Measurements from ENCODE around the gene FHL3.
"Not testable (repeated sequence)": the region's sequence is repeated elsewhere in the genome, so short reads cannot be mapped to it uniquely, and the experiment has no call there.

Gene FHL3

GRCh38 chr1:38041936-38042834, 36.9 kb upstream of the FHL3 start:
- Mint-ChIP-seq H3K4me3 (no peak overlapping the region), H3K9me3 (no peaks in the 10 kb centered on the region), H3K36me3 (ENCODE audit: low read depth) (no peaks in the 10 kb centered on the region), H3K27me3 (peaks cover 69% of the 10 kb centered on the region), H3K27ac (no peak overlapping the region), H3K4me1 (ENCODE audit: low read depth) (peaks cover 11% of the 10 kb centered on the region)
- DNase-seq, result no peak

DNA sequence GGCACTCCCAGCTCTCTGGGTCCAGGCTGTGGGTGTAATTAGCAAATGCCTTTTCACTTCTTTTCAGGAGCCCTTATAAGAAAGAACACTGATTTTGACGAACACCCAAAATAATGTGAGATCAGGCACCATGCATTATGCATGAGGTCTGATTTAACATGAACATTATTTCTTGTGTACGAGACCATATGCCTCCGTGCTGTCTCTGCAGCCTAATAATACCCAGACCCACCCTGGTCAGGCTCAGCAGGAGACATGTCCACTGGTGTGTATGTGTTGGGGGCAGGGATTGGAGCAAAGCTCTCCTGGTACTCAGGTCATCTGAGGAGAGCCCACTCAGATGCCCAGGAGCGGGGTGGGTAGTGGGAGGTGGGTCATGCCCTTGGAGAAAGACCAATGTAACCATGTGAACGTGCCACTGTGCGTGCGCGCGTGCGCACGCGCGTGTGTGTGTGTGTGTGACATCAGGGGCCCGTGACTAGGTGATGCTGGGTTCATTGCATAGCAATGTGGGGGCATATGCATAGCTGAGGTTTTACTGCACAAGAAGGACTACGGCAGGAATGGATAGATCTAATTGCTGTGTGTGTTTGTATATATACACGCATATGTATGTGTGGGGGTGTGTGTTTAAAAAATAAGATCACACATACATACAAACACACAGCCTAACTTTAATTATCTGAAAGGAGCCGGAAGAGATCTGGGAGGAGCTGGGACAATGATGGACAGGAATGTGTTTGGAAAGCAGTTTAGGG, 34.2 kb upstream of the FHL3 start:
- DNase-seq, result peak; percentile 22
- H3K27me3 Mint-ChIP-seq, result peaks cover 60% of the 10 kb centered on the region
- no peaks in the 10 kb centered on the region for H3K9me3 Mint-ChIP-seq
- H3K27ac Mint-ChIP-seq, result no peak overlapping the region
- H3K36me3 Mint-ChIP-seq (ENCODE audit: low read depth), result no peaks in the 10 kb centered on the region
- H3K4me3 Mint-ChIP-seq, result no peak overlapping the region
- H3K4me1 Mint-ChIP-seq (ENCODE audit: low read depth), result peaks cover 4% of the 10 kb centered on the region

GRCh38 chr1:38038861-38039260, 33.5 kb upstream of the FHL3 start:
- H3K27me3 Mint-ChIP-seq, result peaks cover 54% of the 10 kb centered on the region
- no peaks in the 10 kb centered on the region for H3K9me3 Mint-ChIP-seq
- no peaks in the 10 kb centered on the region for H3K36me3 Mint-ChIP-seq (ENCODE audit: low read depth)
- no peak for DNase-seq
- H3K4me3 Mint-ChIP-seq, result no peak overlapping the region
- H3K4me1 Mint-ChIP-seq (ENCODE audit: low read depth), result peaks cover under 1% of the 10 kb centered on the region
- no peak overlapping the region for H3K27ac Mint-ChIP-seq

DNA sequence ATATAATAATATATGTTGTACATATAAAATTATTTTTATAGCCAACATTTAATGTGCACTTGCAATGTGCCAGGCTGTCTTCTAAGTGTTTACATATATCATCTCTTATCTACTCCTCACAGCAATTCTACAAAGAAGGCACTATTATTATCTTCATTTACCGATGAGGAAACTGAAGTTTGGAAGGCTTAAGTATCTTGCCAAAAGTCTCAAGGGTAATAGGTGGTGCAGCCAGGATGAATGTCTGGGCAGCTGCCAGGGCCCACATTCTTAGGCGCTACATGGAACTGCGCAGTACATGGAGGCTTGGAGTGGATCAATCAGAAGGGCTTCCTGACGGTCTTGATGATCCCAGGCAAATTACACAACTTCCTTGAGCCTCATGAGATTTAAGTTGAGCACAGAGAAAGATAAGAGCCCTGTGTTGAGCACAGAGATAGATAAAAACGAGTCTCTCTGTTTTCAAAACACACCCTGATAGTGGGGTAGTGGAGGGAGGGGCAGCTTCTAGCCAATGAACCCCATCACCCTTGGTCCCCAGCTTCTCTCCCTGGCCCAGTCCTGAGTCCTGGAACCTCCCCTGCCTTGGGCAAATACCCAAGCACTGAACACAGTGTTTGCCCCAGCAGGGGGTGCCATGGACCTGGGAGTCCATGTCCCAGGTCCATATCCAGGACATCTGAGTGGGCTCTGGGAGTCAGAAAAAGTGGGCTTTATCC, 32.1 kb upstream of the FHL3 start:
- H3K27ac Mint-ChIP-seq, result no peak overlapping the region
- peaks cover 40% of the 10 kb centered on the region for H3K27me3 Mint-ChIP-seq
- H3K9me3 Mint-ChIP-seq, result no peaks in the 10 kb centered on the region
- no peak overlapping the region for H3K4me3 Mint-ChIP-seq
- DNase-seq, result no peak
- H3K4me1 Mint-ChIP-seq (ENCODE audit: low read depth), result no peaks in the 10 kb centered on the region
- no peaks in the 10 kb centered on the region for H3K36me3 Mint-ChIP-seq (ENCODE audit: low read depth)

GRCh38 chr1:38034871-38035270, 29.6 kb upstream of the FHL3 start:
- no peak overlapping the region for H3K27ac Mint-ChIP-seq
- DNase-seq, result no peak
- H3K36me3 Mint-ChIP-seq (ENCODE audit: low read depth), result no peaks in the 10 kb centered on the region
- H3K4me3 Mint-ChIP-seq, result no peak overlapping the region
- H3K27me3 Mint-ChIP-seq, result peaks cover 15% of the 10 kb centered on the region
- peaks cover 21% of the 10 kb centered on the region for H3K4me1 Mint-ChIP-seq (ENCODE audit: low read depth)
- H3K9me3 Mint-ChIP-seq, result no peaks in the 10 kb centered on the region

GRCh38 chr1:38032992-38033391, 27.7 kb upstream of the FHL3 start:
- not testable (repeated sequence) for H3K4me3 Mint-ChIP-seq; H3K27ac Mint-ChIP-seq; DNase-seq; H3K9me3 Mint-ChIP-seq; H3K36me3 Mint-ChIP-seq (ENCODE audit: low read depth); H3K27me3 Mint-ChIP-seq
- H3K4me1 Mint-ChIP-seq (ENCODE audit: low read depth), result peaks cover 39% of the 10 kb centered on the region

DNA sequence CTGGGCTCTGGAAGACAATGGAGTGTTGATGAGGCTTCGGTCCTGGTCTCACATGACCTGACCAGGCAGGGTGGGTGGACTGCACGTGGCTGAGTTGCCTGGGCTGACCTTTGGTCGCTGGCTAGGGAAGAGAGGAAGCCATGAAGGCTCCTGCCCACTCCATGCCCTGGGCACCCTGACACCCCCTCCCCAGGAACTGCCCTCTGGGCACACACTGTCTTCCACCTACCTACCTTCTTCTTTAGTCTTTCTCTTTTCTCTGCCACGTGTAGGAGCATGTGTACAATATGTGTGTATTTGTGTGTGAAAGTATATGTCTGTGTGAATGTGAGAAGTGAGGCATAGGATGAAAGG, 26.2 kb upstream of the FHL3 start:
- H3K4me3 Mint-ChIP-seq, result no peak overlapping the region
- no peak for DNase-seq
- H3K4me1 Mint-ChIP-seq (ENCODE audit: low read depth), result peaks cover 54% of the 10 kb centered on the region
- H3K9me3 Mint-ChIP-seq, result no peaks in the 10 kb centered on the region
- peaks cover 13% of the 10 kb centered on the region for H3K36me3 Mint-ChIP-seq (ENCODE audit: low read depth)
- H3K27me3 Mint-ChIP-seq, result no peaks in the 10 kb centered on the region
- peak overlapping the region; percentile 45 for H3K27ac Mint-ChIP-seq

- Mint-ChIP-seq H3K4me3 (peak overlapping the region; percentile 57), H3K9me3 (no peaks in the 10 kb centered on the region), H3K36me3 (ENCODE audit: low read depth) (peaks cover 19% of the 10 kb centered on the region), H3K4me1 (ENCODE audit: low read depth) (peaks cover 59% of the 10 kb centered on the region), H3K27ac (peak overlapping the region; percentile 96), H3K27me3 (no peaks in the 10 kb centered on the region)
- DNase-seq, result peak; percentile 34
These were observed 25.5 kb upstream of the FHL3 start for GRCh38 chr1:38030596-38031512.

DNA sequence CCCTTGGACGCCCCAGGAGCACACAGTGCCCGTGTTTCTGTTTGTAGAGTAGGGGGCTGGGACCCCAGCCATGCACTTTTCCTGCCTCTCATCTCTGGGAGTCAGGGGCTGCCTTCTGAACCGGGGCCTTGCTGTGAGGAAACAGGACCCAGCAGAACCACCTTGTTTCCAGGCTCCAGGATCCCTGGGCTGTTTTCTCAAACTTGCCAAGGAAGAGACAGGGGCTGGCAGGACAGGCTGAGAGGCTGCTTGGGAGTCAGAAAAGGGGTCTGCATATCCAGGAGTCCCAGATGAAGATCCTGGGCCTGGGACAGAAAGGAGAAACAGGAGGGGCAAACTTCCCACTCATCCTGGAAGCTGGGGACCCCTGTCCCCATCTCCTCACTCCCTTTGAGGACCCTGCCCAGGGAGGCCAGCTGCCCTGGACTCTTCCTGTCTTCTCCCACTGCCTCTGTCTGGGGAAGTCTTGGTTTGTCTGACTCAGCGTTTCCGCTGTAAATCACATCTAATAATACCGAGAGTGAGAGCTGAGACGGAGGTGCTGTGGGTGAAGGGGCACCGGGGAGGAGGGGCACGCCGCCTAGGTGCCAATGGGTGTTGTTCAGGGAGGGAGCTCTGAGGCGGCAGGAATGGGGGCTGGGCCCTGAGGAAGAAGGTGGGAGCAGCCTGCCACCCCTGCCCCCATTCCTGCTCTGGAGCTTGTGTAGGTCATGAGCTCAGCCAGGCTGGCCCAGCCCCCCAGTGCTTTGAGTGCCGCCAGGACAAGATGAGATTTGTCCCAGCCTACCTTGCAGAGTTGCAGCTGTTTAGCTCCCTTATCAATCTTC, 24.6 kb upstream of the FHL3 start:
- DNase-seq, result peak; percentile 84
- H3K4me3 Mint-ChIP-seq, result peak overlapping the region; percentile 57
- H3K4me1 Mint-ChIP-seq (ENCODE audit: low read depth), result peaks cover 59% of the 10 kb centered on the region

DNA sequence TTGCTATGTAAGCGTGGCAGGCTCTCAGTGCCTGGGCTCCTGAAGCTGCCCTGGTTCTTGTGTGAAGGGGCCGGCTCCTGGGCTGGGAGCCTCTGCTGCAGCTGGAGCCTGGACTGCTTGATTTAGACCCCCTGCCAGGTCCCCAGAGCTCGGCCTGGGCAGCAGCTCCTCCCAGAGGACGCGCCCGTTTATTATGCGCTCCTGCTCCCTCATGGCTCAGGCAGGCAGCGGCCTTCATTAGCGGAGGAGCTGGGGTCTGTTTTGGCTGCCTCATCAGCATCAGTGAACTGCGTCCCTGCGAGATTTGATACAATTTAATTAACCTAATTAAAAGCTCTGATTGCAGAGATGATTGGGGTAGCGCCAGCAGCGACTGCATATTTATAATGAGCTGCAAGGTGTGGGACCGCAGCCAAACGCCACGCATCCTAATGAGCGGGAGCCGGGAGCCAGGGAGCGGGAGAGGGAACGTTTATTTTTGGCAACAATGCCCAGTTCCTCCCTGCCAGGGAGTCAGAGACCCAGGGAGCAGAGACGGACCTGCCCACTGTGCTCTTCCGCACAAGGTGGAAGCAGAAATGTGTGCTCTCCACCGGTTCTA, 23.9 kb upstream of the FHL3 start:
- DNase-seq, result peak; percentile 41
- peaks cover 33% of the 10 kb centered on the region for H3K36me3 Mint-ChIP-seq (ENCODE audit: low read depth)
- H3K27me3 Mint-ChIP-seq, result no peaks in the 10 kb centered on the region
- H3K4me3 Mint-ChIP-seq, result peak overlapping the region; percentile 43
- no peaks in the 10 kb centered on the region for H3K9me3 Mint-ChIP-seq
- peaks cover 59% of the 10 kb centered on the region for H3K4me1 Mint-ChIP-seq (ENCODE audit: low read depth)
- peak overlapping the region; percentile 96 for H3K27ac Mint-ChIP-seq

More for the DNA sequence above, 24.6 kb upstream of the FHL3 start:
- Mint-ChIP-seq H3K36me3 (ENCODE audit: low read depth) (peaks cover 29% of the 10 kb centered on the region), H3K27me3 (no peaks in the 10 kb centered on the region), H3K9me3 (no peaks in the 10 kb centered on the region), H3K27ac (peak overlapping the region; percentile 96)

- Mint-ChIP-seq H3K27me3 (no peaks in the 10 kb centered on the region), H3K27ac (peak overlapping the region; percentile 96), H3K4me3 (peak overlapping the region; percentile 43), H3K9me3 (no peaks in the 10 kb centered on the region), H3K36me3 (ENCODE audit: low read depth) (peaks cover 38% of the 10 kb centered on the region), H3K4me1 (ENCODE audit: low read depth) (peaks cover 59% of the 10 kb centered on the region)
- no peak for DNase-seq
These were observed 23.4 kb upstream of the FHL3 start for GRCh38 chr1:38028671-38029070.

DNA sequence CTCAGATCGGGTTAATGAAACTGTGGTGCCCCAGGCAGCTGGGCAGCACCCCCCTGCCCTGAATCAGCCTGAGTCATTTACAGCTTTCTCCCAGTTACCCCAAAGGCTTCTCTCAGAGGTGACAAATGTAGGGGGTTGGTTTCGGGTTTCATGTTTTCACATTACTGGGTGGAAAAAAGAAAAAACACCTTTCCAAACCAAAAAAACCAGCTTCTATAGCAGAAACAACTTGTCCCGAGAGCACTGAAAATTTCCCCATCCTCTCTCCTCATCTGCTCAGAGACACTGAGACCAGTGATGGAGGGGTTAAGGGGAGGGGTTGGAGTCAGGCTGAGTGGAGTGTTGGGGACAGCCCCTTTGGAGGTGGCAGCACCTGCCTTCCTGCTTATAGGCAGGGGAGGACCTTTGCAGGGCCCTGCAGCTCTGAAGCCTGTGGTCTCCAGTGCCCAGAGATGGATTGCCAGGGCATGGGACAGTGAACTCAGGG, 22.8 kb upstream of the FHL3 start:
- Mint-ChIP-seq H3K4me1 (ENCODE audit: low read depth) (peaks cover 59% of the 10 kb centered on the region), H3K4me3 (peak overlapping the region; percentile 43), H3K36me3 (ENCODE audit: low read depth) (peaks cover 43% of the 10 kb centered on the region), H3K27ac (peak overlapping the region; percentile 96), H3K9me3 (no peaks in the 10 kb centered on the region), H3K27me3 (no peaks in the 10 kb centered on the region)
- DNase-seq, result peak; percentile 81

Measured in activated T-cell treated with anti-CD3 and anti-CD28 coated beads, Interleukin-2, amount 50 U/mL, for 24 hours (primary cell).